HepG2 (cell line): ENCODE data around the gene UPF3B. TPM values are rescaled to one million over a fixed set of nuclear protein-coding genes. Genes with fewer than 3 reads are reported as not detected.

Source experiments
- ARID3A ChIP-seq: IDR thresholded peaks from 2 replicates; pipeline ENCODE4 v1.6.1; 2012; ENCODE audit warnings: low read depth, low read length, improper control_type of control experiment
- ARNT2 ChIP-seq: sonication (generic); formaldehyde crosslinking; IDR thresholded peaks from 2 replicates; pipeline ENCODE4 v1.8.0; 2022; ENCODE audit warnings: mild to moderate bottlenecking, low read depth, missing genetic modification reagents, moderate library complexity
- FLYWCH1 ChIP-seq: sonication (generic); formaldehyde crosslinking; IDR thresholded peaks from 2 replicates; pipeline ENCODE4 v1.8.1; 2023; ENCODE audit warnings: mild to moderate bottlenecking, missing genetic modification reagents
- GATAD2A ChIP-seq: IDR thresholded peaks from 2 replicates; pipeline ENCODE4 v1.6.1; 2016
- ISX ChIP-seq: sonication (generic); formaldehyde crosslinking; conservative IDR thresholded peaks from 2 replicates; pipeline ENCODE4 v1.5.0; 2020; ENCODE audit warnings: missing genetic modification reagents
- KDM2A ChIP-seq: sonication (generic); formaldehyde crosslinking; IDR thresholded peaks from 2 replicates; pipeline ENCODE4 v1.4.0; 2020; ENCODE audit warnings: low read depth, missing genetic modification reagents, borderline replicate concordance
- MAFF ChIP-seq: IDR thresholded peaks from 2 replicates; pipeline ENCODE4 v1.6.1; 2011; ENCODE audit warnings: low read depth, low read length, improper control_type of control experiment
- MYPOP ChIP-seq: sonication (generic); formaldehyde crosslinking; IDR thresholded peaks from 2 replicates; pipeline ENCODE4 v1.8.1; 2023; ENCODE audit warnings: mild to moderate bottlenecking, moderate library complexity, missing genetic modification reagents
- NR2C2 ChIP-seq: sonication (generic); formaldehyde crosslinking; IDR thresholded peaks from 2 replicates; pipeline ENCODE4 v1.4.0; 2020; ENCODE audit warnings: missing genetic modification reagents, mild to moderate bottlenecking, moderate library complexity, borderline replicate concordance
- PITX1 ChIP-seq: sonication (generic); formaldehyde crosslinking; IDR thresholded peaks from 2 replicates; pipeline ENCODE4 v1.5.1; 2020; ENCODE audit warnings: mild to moderate bottlenecking, missing genetic modification reagents
- POGZ ChIP-seq: sonication (generic); formaldehyde crosslinking; IDR thresholded peaks from 2 replicates; pipeline ENCODE4 v1.4.0; 2020; ENCODE audit warnings: mild to moderate bottlenecking, missing genetic modification reagents
- SALL1 ChIP-seq: sonication (generic); formaldehyde crosslinking; IDR thresholded peaks from 2 replicates; pipeline ENCODE4 v1.8.0; 2022; ENCODE audit warnings: mild to moderate bottlenecking, missing genetic modification reagents
- SKIL ChIP-seq: sonication (generic); formaldehyde crosslinking; IDR thresholded peaks from 2 replicates; pipeline ENCODE4 v1.8.0; 2022; ENCODE audit warnings: missing genetic modification reagents, mild to moderate bottlenecking, moderate library complexity, borderline replicate concordance
- SPEN ChIP-seq: sonication (generic); formaldehyde crosslinking; IDR thresholded peaks from 2 replicates; pipeline ENCODE4 v1.5.1; 2020; ENCODE audit warnings: low read depth, mild to moderate bottlenecking, missing genetic modification reagents
- SYNCRIP ChIP-seq: fragments of 200-400 bp; formaldehyde crosslinking; IDR thresholded peaks from 2 replicates; pipeline ENCODE4 v1.6.1; 2018; ENCODE audit warnings: mild to moderate bottlenecking, low read depth, low read length; ENCODE audit not compliant: insufficient read depth
- TFDP2 ChIP-seq: sonication (generic); formaldehyde crosslinking; IDR thresholded peaks from 2 replicates; pipeline ENCODE4 v1.4.0; 2020; ENCODE audit warnings: missing genetic modification reagents
- ZFP82 ChIP-seq: sonication (generic); formaldehyde crosslinking; IDR thresholded peaks from 2 replicates; pipeline ENCODE4 v1.5.1; 2020; ENCODE audit warnings: mild to moderate bottlenecking, missing genetic modification reagents, borderline replicate concordance
- ZFX ChIP-seq: sonication (generic); formaldehyde crosslinking; IDR thresholded peaks from 2 replicates; pipeline ENCODE4 v1.4.0; 2020; ENCODE audit warnings: mild to moderate bottlenecking, low read depth, missing genetic modification reagents, moderate library complexity
- ZNF160 ChIP-seq: sonication (generic); formaldehyde crosslinking; IDR thresholded peaks from 2 replicates; pipeline ENCODE4 v1.8.0; 2022; ENCODE audit warnings: mild to moderate bottlenecking, inconsistent platforms, missing genetic modification reagents
- ZNF674 ChIP-seq: sonication (generic); formaldehyde crosslinking; IDR thresholded peaks from 2 replicates; pipeline ENCODE4 v1.5.0; 2020; ENCODE audit warnings: low read depth, mild to moderate bottlenecking, missing genetic modification reagents
- ZNF737 ChIP-seq: sonication (generic); formaldehyde crosslinking; IDR thresholded peaks from 2 replicates; pipeline ENCODE4 v1.5.0; 2020; ENCODE audit warnings: missing genetic modification reagents, mild to moderate bottlenecking, borderline replicate concordance
- ZNF816 ChIP-seq: sonication (generic); formaldehyde crosslinking; IDR thresholded peaks from 2 replicates; pipeline ENCODE4 v1.8.0; 2022; ENCODE audit warnings: missing genetic modification reagents, mild to moderate bottlenecking, borderline replicate concordance
- ZNF878 ChIP-seq: sonication (generic); formaldehyde crosslinking; IDR thresholded peaks from 2 replicates; pipeline ENCODE4 v1.8.1; 2023; ENCODE audit warnings: mild to moderate bottlenecking, missing genetic modification reagents, moderate library complexity
- polyA plus RNA-seq, 8 experiments: library from polyadenylated mRNA; depleted of rRNA in 3 of 8; stranded (reverse) in 7 of 8; unstranded in 1 of 8; fragments of >200 nt; fragmentation: Illumina TruSeq in 4 of 8; extraction: Trizol in 4 of 8; gene quantifications; 2 replicates each; pipeline versions ENCODE4 v1.2.1 to v1.2.3, GENCODE V29; 2011 to 2016; ENCODE audit warnings: low read depth in 4 of 8, missing spikeins in 1 of 8, mixed read lengths in 1 of 8; ENCODE audit not compliant: insufficient read depth in 1 of 8
- total RNA-seq, 5 experiments: library from RNA; depleted of rRNA; stranded (reverse); fragments of >200 nt; fragmentation: Illumina TruSeq; extraction: Trizol; gene quantifications; 2 replicates each; pipeline ENCODE4 v1.2.3, GENCODE V29; 2016; ENCODE audit warnings: low read depth in 1 of 5

UPF3B gene
- total and polyA plus RNA-seq, 2 of the 13 experiments (the other 11 are each of a cell fraction or from before 2014, with no cell fraction given): 5.2 to 7.2 TPM

- TF ChIP-seq FLYWCH1 (CRISPR knock-in tag) (0 out of 2 replicates have a peak, but pooled peaks have one; percentile 39), SALL1 (CRISPR knock-in tag) (peak; percentile 40; the same call in 1 of the 2 replicates), ZNF160 (CRISPR knock-in tag) (0 out of 2 replicates have a peak, but pooled peaks have one; percentile 19), GATAD2A (CRISPR knock-in tag) (0 out of 2 replicates have a peak, but pooled peaks have one; percentile 24), ZNF816 (CRISPR knock-in tag) (0 out of 2 replicates have a peak, but pooled peaks have one; percentile 33), NR2C2 (CRISPR knock-in tag) (peak; percentile 40; the same call in 1 of the 2 replicates), ZNF737 (CRISPR knock-in tag) (no peak), SKIL (CRISPR knock-in tag) (no peak), MYPOP (CRISPR knock-in tag) (peak; percentile 73; the same call in 1 of the 2 replicates), ZNF674 (CRISPR knock-in tag) (no peak), ZFP82 (CRISPR knock-in tag) (no peak), KDM2A (CRISPR knock-in tag) (peak; percentile 22; the same call in 1 of the 2 replicates), SPEN (CRISPR knock-in tag) (peak; percentile 83; the same call in 1 of the 2 replicates), MAFF (no peak), ISX (no peak), ARID3A (no peak), ZFX (CRISPR knock-in tag) (peak; percentile 76), TFDP2 (CRISPR knock-in tag) (peak; percentile 57; the same call in 1 of the 2 replicates), SYNCRIP (no peak), PITX1 (CRISPR knock-in tag) (no peak), POGZ (0 out of 2 replicates have a peak, but pooled peaks have one; percentile 35), ZNF878 (peak; percentile 48; the same call in 1 of the 2 replicates), ARNT2 (0 out of 2 replicates have a peak, but pooled peaks have one; percentile 33)
Measured at GRCh38 chrX:119791437-119792231, 61.1 kb downstream of the UPF3B start, which contains the start of gene RPL39 (continued).
